Measurements from ENCODE around the gene MBNL1.
"Not testable (repeated sequence)": the region's sequence is repeated elsewhere in the genome, so short reads cannot be mapped to it uniquely, and the experiment has no call there.

The MBNL1 gene

DNA sequence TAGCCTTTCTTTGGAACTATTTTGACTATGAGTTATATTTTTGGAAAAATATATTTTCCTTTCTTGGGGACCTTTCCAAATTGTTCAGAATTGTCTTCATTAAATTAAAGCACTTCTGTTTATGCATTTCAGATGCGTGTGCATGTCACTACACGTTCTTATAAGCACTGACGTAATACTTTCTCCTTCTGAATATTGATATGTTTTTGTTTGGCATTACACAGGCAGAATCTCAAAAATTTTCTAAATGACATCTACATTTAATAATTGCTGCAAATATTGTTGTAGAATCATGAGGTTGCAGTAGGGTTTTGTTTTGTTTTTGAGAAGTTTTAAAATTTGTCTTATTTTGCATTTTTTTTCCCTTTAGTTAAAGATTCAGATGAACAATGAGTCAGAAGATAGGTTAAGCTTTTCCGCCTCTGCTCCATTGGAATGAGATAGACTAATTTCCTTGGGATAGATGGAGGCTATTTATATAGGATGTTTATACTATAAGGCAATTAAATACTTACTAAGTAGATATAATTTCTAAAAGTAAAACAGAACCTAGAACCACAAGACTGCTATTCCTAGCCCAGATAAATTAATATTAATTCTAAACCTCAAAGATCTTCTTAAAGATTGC, 110.8 kb downstream of the MBNL1 start:
- no peak for DNase-seq (ENCODE audit: low read depth)

DNA sequence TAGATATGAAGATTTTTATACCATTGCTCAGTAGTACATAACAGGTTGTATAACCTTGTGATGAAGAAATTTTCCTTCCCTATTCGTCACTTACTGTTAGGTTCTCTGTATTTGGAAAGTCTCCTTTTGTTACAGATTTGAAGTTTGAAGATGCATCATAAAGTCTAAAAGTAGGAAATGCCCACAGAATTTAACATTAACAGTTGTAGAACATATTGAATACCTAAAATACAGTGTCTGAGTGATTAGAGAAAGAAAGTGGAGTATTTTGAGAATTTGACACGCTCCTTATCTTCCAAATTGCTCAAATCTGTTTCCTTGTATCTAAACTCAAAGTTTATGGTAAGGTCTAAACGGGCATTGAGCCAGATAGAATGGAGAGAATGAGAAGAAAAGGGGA, 111.3 kb downstream of the MBNL1 start:
- no peak for DNase-seq (ENCODE audit: low read depth)

DNA sequence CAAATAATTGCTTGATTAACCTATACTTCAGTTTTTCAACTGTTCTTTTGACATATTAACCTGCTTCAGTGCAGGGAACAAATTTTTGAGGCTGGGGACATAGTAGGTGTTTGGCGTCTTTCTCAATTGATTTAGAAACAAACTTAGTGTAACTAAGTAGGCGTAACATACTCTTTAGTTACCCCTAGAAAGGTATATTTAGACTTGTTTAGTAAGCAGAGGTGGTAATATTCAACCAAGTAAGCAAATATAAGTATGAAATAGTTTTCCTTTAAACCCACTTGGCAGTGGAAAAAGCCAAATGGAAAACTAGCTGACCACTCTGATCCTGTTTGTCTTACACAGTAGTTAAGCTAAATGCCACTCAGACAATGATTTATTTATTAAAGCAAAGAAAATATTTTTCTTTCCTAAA, 113.2 kb downstream of the MBNL1 start:
- no peak for DNase-seq (ENCODE audit: low read depth)

DNA sequence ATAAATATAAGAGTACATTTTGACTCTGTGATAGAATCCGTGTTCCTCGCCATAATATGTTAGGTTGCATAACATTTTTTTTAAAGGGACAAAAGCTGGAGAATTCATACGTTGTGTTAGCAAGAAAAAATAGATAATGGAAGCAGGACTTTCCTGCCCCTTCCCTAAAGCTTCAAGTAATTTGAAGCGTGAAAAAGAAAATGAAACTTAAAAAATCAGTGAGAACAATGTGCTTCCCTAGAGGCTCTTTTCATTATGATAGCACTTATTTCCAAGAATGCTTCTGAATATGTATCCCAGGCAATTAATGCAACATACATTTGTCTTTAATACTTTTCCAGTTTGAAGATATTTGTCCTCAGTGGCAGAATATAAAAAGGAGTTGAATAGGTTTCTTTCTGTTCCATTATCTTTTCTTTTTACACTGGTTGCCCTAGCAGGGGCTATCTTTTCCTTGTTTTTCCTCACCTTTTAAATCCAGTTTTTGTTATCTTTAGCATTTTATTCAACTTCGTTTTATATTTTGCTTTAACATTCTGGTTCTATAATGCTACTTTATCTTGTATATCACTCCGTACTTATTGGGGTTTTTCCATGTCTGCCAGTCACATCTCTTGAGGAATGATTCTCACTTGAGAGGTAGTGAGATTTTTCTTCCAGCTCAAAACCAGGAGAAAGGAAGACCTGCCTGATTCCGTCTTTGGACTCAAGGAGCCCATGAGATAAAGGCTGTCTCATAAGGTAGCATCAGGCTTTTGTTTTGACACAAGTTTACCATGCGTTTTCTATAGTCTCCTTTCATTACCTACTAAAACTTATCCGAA, 113.8 kb downstream of the MBNL1 start:
- no peak for DNase-seq (ENCODE audit: low read depth)

DNA sequence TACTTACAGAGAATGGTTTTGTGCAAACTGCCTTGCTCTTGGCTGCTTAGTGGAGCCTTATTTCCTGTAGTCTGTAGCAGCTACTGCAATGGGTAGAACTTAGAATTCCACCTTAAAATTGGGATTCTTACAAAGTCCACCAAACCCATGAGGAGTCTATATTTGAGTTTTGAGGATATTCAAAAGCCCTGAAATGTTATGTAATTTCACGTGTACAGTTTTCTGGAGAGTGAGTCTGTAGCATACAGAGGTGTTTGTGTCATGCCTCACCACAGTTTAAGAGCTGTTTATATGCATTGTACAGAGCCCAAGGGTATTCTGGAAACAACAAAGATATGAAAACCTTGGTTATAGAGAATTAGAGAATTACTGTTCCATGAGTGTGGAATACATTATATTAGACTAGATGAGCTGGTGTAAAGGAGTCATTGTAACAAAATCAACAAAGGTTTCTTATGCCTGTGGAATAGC, 114.4 kb downstream of the MBNL1 start:
- DNase-seq (ENCODE audit: low read depth), result no peak

DNA sequence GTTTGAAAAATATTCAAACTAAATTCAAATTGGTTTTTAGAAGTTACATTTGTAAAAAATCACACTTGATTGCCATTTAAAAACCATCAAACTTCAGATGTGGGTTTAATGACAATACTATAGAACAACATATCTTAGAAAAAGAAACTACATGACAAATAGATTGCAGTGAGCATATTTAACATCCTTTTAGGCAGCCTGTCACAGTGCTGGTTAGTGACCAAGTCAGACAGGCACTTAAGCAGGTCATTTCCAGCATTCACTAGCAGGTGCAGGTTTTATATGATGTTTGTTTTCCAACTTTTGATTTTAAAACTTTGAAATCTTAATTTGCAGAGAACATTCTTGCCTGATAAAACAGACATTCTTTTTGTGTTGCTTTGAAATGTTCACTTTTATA, 115.7 kb downstream of the MBNL1 start:
- no peak for DNase-seq (ENCODE audit: low read depth)

GRCh38 chr3:152385761-152386160, 117.0 kb downstream of the MBNL1 start:
- DNase-seq (ENCODE audit: low read depth), result no peak

DNA sequence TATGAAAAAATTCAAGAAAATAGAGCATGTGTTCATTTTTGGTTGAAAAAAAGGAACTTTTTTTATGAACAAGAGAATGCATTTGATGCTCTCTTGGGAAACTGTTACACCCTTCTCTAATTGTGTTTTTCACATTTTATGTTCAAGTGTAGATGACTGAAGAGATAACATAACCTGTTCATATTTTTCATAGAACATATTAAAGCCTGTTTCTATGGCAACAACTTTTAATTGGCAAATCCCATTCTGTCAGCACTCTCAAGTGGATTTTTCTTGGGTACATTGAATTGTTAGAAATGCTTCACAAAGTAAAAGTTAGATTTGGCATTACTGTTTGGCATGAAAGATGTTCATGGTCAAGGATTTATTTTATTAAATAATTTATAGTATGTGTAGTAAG, 117.5 kb downstream of the MBNL1 start:
- no peak for DNase-seq (ENCODE audit: low read depth)

- DNase-seq (ENCODE audit: low read depth), result no peak
Observed at GRCh38 chr3:152388631-152389030, 119.9 kb downstream of the MBNL1 start.

GRCh38 chr3:152389316-152389934, 120.7 kb downstream of the MBNL1 start:
- no peak for DNase-seq (ENCODE audit: low read depth)

- no peak for DNase-seq (ENCODE audit: low read depth)
Observed at GRCh38 chr3:152390647-152391046, 121.9 kb downstream of the MBNL1 start.

DNA sequence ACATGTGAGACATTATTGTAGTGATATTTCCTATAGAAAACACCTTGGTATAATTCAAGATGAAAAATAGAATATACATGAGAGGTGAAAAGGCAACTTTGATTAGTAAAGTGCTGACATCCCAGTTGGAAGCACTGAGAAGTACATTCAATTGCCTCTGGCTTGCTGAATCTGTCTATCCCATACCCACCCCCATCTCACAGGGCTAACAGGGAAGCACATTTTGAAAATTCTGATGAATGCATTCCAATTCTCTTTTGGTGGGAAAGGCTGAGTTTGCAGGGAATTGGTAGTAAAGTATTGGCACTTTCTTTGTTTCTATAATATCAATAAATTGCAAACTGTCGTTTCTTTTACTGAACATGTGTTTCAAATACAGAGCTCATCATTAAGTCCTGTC, 122.9 kb downstream of the MBNL1 start:
- DNase-seq (ENCODE audit: low read depth), result no peak

DNA sequence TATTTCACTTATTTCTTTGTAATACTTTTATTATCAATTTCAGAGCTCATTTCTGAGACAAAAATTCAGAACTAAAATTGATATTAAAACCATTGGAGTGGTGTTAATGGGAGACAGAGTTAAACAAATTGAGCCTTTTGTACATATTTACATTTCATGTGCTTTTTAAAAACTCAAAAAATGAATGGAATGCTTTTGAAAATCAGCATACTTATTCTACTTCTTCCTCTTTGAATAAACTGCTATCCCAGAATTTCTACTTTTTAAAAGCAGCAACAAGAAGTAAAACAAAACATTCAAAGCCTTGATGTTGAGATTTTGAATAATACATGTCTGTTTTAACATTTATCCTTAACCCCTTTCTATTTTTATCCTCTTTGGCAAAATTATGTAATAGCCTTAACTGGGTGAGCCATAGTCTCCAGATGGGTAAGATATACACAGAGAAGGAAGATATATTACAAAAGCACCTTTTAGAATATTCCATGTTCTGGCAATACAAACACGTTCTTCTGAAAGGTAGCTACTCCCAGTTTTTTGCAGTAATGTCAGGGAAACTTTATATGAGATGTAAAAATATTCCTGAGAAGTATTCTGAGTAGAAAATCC, 123.6 kb downstream of the MBNL1 start:
- no peak for DNase-seq (ENCODE audit: low read depth)

- DNase-seq (ENCODE audit: low read depth), result no peak
Observed at GRCh38 chr3:152394246-152394645, 125.5 kb downstream of the MBNL1 start.

GRCh38 chr3:152395764-152396163, 127.0 kb downstream of the MBNL1 start:
- DNase-seq (ENCODE audit: low read depth), result no peak

DNA sequence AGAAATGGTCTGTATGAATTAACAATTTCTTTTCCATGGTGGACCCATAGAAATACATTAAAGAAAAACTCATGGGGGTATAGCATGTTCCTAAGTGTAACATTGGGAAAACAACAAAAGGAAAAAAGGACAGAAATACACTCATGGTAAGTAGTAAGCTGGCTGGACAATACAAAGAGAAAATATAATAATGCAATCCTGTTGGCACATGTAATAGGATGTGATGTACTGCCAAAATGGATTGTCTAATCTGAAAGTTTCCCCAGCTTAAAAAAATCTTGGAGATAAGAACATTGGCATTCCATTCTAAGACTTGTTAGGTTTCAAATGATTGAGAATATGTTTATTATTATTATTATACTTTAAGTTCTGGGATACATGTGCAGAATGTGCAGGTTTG, 128.1 kb downstream of the MBNL1 start:
- no peak for DNase-seq (ENCODE audit: low read depth)

DNA sequence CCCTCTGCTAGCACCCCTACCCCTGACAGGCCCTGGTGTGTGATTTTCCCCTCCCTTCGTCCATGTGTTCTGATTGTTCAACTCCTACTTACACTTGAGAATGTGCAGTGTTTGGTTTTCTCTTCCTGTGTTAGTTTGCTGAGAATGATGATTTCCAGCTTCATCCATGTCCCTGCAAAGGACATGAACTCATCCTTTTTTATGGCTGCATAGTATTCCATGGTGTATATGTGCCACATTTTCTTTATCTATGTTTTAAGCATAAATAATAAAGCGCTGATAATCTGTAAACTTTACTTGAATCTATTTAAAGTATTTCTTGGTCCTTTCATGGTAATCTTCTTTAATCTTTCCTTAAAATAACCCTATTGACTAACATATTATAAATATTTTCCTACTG, 128.6 kb downstream of the MBNL1 start:
- DNase-seq (ENCODE audit: low read depth), result not testable (repeated sequence)

DNA sequence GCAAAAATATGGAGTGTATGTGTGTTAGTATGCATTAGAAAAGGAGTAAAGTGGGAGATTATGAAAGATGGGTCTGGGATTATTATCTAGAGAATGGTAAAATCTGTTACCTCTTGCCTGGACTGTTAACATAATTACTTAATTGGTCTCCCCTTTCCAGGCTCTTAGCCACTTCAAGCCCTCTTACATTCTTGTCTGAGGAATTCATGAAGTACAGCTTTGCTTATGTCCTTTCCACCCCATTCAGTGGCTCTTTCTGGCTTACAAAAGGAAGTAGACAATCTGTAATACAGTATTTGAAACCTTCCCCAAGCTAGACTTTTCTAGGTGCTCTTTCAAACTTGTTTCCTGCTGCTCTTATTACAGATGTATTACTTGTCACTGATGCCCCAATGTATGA, 129.8 kb downstream of the MBNL1 start:
- no peak for DNase-seq (ENCODE audit: low read depth)

DNA sequence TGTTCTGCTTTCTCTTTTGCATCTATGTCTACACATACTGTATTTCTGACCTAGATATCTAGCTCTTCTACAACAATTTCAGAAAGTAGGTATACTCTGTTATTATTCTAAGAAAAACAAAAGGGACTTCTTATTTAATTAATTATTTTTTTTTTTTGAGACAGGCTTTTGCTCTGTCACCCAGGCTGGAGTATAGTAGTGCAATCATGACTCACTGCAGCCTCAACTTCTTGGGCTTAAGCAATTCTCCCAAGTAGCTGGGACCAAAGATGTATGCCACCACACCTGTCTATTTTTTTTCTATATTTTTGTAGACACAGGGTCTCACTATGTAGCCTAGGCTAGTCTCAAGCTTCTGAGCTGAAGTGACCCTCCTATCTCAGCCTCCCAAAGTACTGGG, 130.6 kb downstream of the MBNL1 start:
- DNase-seq (ENCODE audit: low read depth), result no peak

DNA sequence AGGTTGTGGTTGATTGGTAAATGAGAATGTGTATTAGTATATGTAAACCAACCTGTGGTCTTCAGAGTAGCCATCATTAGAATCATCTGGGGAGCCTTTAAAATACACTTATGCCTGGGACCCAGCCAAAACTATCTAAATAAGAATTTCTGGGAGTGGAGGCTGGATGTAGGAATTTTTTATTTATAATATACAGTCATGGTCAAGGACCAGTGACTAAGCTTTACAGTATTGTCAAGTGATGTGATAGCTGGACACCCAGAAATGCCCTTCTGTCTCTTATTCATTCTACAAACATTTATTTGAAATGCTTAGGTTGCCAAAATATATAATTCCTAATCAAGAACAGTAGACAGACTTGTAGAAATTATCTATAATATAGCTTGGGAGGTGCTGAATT, 132.2 kb downstream of the MBNL1 start:
- DNase-seq (ENCODE audit: low read depth), result no peak

- DNase-seq (ENCODE audit: low read depth), result no peak
Observed at GRCh38 chr3:152402695-152403451, 134.1 kb downstream of the MBNL1 start.

DNA sequence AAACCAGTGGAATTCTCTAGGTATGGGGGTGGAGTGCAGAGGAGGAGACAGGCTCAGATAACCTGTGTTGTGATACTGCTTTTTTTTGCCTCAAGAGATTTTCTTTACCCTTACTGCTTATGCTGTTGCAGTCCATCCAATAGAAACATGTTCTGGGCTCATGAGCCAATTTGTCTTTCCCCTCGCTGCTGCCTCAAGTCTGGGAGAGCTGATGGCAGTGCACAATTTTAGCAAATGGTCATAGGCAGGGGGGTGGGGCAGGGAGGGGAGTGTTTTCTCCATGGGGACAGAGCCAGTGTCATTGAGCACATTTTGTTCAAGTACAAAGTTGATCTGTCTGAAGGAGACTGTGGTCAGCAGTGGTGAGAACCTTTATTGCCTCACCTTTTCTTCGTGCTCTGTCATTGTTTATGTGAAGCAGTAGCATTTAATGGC, 134.9 kb downstream of the MBNL1 start:
- DNase-seq (ENCODE audit: low read depth), result no peak
